ENCODE data around the gene PPP1R11.

Gene PPP1R11

DNA sequence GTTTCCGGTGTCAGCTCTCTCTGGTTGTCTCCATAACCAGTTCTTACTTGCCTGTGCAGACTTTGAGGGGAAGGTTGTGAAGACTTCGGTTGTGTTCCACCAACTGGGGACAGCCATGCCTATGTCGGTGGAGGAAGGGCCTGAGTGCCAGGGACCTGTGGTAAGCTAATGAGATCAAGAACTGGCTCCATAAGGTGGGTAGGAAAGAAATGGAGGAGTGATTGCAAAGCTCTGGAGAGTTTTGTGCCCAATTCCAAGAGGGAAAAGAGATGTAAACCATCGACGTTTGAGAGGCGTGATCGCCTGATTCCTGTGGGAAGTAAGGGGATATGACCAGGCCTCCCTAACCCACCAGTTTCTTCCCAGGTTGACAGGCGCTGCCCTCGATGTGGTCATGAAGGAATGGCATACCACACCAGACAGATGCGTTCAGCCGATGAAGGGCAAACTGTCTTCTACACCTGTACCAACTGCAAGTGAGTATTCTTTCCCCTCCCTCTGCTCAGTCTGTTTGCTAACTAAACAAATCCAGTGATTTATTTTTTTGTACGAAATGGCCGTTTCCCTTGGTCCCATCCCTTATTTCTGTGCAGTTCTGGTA lies 5.0 kb upstream of the PPP1R11 start:
- no peak for DNase-seq (ENCODE audit: low read depth)

DNA sequence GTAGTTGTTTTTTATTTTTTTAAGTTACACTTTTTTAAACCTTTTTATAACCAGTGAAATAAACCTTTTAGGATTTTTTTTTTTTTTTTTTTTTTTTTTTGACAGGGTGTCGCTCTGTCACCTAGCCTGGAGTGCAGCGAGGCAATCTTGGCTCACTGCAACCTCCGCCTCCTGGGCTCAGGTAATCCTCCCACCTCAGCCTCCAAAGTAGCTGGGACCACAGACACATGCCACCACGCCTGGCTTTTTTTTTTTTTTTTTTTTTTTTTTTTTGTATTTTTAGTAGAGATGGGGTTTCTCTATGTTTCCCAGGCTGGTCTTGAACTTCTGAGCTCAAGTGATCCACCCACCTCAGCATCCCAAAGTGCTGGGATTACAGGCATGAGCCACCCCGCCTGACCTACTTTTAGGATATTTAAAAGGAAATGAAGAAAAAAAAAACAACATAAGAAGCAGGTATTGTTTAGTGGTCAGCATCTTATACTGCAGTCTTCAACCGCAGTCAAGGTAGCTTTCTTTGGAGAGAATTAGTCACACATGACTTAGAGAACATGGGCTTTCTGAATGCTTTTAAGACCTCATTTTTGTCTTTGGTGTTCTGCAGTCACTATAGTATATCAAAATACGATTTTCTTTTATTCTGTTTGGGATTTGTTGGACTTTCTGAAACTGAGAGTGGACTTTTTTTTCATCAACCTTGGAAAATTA lies 4.4 kb upstream of the PPP1R11 start:
- DNase-seq (ENCODE audit: low read depth): no peak

DNA sequence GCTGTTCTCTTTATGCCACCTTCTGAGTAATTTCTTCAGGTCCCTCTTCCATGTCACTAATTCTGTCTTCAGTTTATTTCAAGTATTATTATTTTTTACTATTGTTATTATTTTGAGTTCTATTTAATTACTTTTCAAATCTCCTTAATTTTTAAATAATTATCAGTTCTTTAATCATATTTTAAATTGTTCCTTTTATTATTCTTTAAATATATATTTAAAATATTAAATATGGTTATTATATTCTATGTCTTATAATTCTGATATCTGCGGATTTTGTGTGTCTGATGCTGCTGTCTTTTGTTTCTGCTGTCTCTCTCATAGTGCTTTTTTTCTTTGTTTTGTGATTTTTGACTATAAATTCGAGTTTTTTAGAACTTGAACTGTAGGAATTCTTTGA lies 3.7 kb upstream of the PPP1R11 start:
- DNase-seq (ENCODE audit: low read depth): no peak

DNA sequence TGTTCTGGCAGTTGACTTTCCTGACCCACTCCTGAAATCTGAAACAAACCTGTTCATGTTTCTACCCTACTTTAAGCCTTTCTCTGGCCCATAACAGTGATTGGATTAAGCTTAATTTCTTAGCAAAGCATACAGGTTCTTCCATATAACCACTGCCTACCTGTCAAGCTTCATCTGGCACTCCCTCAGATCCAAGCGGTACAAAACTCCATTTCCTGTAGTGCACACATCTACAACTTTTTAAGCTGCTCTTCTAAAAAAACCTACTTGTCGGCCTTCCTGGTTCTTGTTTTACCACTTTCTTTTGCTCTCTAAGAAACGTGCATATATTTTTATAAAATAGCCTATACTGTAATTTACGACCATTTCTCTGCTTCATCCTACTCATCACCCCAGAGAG lies 916 bp upstream of the PPP1R11 start:
- no peak for DNase-seq (ENCODE audit: low read depth)

DNA sequence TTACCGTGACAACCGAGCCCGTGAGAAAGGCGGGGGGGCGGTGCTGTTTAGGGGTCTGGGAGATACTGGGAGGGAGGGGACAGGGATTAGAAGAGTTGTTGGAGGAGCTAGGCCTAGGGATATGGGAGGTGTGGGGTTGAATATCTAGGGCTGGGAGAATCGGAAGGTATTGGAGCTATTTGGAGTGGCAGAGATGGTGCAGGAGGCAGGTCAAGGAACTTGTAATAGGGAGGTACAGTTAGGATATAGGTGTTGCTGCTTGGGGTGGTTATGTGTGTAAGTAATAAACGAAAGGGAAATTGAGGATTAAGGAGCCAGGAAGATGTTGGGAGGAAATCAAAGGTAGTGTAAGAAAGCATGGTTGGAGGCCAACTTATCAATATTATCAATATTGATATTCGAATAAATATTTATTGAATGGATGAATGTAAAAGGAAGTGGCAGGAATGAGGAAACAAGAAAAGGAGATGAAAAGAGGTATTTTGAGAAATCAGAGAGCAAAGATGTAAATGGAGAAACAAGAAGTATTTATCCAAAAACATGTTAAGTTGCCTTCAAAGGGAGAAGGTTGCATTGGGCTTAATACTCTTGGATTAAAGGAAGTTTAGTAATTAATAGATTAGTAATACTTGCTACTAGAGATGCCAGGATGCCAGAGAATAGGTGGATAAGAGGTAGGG lies 602 bp downstream of the PPP1R11 start:
- DNase-seq (ENCODE audit: low read depth): no peak

DNA sequence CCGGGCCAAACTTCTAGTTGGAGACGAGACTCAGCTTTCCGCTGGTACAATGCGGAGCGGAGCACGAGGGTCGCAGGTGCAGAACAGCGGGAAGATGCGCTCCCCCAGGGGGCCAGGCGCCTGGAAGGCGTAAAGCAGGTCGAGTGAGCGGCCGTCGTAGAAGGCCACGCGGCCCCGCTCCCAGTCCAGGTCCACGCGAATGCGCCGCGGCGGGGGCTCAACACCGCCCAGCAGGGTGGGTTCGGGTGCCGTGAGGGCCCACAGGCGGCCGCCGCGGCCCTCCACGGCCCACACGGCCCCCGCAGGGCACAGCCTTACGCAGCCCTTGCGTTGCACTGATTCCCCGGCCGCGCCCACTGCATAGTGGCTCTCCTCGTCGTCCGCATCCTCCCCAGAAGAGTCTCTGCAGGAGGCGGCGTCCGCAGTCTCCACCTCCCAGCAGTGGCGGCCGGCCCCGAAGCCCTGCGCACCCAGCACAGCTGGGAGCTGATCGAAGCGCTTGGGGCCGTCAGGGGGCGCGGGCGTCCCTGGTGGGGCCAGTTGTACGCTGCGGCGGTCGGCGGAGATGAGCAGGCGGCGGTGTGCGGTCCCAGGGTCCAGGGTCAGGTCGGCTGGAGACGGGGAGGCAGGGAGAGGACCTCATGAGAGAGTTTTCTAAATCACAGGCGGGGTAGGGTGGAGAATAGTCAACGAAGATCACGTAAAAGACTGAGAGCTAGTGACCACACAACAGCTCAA lies 4.3 kb downstream of the PPP1R11 start:
- peak; percentile 35 for DNase-seq (ENCODE audit: low read depth)

DNA sequence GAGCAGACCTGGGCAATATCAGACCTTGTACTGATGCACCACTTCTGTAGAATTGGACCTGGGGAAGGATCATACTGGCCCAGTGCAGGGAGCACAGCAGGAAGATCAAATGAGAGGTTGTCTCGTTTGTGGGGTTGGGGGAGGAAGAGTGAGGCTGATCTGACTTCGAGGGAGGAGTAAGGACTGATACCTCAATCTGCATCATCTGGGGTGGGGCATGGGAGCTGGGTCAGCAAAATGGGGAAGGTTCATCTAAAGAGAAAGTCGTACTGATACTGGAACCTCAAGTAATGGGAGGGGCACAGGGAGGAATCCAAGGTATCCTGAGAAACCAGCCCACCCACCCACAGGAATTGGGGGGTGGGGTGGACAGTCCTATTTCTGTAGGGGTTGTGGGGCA lies 4.9 kb downstream of the PPP1R11 start:
- DNase-seq (ENCODE audit: low read depth): no peak

DNA sequence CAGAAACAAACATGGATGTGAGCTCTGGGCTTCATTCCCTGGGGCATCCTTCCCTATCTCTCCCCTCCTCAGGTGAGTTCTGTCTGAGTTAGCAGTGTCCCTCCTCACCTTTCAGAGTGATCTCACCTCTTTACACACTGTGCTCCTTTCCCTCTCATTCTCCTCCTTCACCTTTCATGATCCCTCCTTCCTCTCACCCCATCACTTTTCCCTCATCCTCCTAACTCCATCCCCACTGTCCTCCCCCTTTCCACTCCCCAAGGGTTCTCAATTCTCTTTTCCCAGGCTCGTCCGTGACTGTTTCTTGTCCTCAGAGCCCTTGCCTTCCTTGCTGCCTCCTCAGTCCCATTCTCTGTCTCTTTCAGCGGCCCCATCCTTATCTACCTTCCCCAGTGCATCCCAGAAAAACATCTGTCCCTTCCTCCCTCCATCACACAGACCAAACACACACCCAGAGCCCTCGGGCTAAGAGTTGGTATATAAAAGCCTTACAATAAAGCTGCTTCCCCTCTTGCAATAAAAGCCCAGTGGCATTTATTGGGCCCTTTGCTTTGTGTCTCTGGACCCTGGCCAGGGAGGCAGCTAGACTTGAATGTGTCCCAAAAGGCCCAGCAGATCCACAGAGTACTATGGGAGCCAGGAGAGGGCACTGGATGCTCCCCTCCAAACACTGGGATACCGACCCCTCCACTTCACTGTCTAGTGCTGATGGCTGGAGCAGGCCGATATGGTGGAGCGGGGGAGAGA lies 6.7 kb downstream of the PPP1R11 start:
- no peak for DNase-seq (ENCODE audit: low read depth)

DNA sequence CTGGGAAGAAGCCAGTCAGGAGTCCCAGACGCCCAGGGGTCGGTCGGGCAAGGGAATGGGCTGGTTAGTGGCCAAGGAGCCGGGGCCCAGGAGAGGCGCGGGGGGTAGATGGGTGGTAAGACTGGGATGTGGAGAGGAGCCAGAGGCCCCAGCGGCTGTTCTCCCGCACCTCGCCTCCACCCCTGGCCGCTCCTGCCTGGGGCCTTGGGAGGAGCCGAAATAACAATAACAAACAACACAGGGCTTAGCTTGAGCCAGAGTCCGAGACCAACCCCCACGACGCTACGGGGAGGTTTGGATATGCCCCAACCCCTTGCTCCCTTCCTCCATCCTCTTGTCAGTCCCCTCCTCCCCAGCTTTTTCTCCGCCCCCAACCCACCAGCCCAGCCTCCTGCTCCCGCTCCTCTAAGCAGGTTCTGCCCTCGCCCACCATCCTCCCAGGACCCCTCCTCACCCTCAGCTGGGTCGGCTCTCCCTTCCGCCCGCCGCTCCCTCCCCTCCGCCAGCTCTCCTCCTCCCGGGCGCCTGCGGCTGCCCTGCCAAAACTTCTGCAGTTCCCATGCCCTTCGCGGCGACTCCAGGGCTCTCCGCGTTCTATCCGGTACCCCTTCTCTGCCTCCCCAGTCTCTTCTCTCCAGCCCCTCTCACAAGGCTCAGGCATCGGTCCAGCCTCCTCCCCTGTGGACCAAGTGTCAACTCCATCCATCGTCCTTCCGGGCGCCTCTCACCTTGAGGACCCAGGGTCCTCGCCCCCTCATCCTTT lies 7.5 kb downstream of the PPP1R11 start:
- no peak for DNase-seq (ENCODE audit: low read depth)

DNA sequence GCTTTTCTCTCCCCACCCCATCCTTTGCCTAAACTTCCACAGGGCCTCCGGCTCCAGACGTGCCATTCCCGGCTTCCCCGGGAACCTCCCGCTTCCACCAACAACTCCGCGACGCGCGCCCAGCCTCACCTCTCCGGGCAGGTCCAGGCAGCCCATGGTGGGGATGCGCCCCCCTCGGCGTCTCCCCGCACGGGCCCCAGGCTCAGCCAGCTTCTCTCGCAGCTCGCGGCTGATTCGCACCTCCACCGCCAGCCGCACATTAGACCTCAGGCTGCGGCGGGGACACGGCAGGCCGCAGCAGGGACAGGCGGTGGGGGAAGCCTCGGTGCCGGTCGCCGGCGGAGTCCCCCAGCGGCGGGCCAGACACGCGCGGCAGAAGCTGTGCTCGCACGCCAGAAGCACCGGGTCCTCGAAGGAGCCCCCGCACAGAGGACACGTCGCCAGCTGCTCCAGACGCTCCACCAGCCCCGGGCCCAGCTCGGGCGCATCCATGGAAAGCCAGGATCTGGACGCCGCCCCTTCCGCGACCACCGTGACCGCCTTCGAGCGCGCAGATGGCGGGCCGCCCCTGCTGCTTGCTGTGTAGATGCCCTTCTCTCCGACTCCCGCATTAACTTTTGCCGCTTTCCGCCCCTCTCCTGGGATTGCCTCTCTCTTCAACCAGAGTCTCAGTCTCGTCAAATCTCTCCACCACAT lies 8.2 kb downstream of the PPP1R11 start, which contains the start of gene RNF39:
Gene RNF39, minus strand, starts transcription at position 676 of the 696 bp plus-strand sequence. Its CDS starts 184 bp downstream, at position 492.
- no peak for DNase-seq (ENCODE audit: low read depth)

DNA sequence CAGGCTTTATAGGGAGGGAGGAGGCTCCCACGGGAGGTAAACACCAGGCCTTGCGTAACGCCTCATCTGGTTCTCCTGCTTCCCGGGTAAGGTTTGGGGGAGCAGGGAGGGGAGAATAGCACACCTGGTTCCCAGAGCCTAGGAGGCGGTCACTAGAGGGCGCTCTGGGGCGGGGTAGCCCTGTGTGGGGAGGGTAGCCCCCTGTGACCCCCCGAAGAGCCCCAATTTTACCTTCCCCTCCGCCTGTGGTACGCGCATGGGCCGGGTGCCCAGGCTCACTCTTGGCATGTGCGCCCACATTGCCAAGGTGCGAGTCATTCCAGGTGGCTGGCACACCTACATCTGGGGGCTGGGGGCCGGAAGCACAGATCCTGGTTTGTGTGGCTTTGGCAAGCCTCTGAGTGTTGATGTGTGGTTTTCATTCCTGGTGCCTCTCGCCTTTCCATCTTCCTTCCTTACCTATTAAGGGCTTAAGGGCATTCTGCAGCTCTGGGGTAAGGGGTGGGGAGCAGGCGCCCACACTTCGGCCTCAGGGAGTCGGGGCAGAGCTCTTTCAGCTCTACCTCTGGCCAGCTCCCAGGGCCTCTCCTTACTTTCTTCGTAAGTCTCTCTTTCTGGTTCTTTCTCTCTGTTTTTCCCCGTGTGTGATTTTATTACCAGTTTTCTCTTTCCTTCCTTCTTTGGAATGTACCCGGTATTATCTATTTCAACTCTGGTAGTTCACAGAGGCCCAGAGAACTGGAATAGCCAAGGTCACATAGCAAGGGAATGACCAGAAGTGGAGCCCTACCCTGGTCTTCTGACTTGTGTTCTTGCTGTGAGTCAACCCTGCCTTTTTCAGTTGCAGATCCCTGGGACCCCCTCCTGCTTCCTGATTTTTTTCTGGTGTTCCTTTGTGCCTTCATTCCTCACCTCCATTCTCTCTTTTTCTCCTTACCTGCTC lies 9.1 kb downstream of the PPP1R11 start:
- DNase-seq (ENCODE audit: low read depth): peak; percentile 35

DNA sequence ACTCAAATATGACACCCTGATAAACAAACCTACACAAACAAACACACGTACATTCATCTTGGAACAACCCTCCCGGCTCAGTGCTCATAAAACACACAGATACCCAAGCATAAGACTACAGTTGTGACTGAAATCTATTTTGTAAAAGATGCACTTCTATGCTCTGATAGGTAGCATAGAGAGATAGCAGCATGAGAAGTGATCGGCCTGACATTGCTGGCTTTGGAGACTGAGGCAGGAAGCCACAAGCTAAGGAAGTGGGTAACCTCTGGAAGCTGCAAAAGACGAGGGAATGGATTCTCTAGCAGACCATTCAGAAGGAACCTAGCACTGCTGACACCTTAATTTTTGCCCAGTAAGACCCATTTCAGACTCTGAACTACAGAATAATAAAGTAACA lies 10.2 kb downstream of the PPP1R11 start:
- DNase-seq (ENCODE audit: low read depth): no peak

DNA sequence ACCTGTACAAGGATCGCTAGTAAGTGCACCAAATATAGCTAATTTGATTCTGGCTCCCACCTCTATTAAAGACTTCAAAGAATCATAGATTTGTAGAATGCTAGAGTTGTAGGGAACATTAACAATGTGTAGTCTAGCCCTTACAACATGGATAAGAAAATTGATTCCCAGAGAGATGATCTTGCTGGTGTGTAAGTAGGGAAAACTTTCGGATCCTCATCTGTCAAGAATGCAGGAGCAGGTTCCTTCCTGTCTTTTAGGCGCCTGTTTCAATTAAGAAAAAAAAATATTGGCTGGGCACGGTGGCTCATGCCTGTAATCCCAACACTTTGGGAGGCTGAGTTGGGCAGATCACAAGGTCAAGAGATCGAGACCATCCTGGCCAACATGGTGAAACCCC lies 20.9 kb downstream of the PPP1R11 start:
- no peak for DNase-seq (ENCODE audit: low read depth)

DNA sequence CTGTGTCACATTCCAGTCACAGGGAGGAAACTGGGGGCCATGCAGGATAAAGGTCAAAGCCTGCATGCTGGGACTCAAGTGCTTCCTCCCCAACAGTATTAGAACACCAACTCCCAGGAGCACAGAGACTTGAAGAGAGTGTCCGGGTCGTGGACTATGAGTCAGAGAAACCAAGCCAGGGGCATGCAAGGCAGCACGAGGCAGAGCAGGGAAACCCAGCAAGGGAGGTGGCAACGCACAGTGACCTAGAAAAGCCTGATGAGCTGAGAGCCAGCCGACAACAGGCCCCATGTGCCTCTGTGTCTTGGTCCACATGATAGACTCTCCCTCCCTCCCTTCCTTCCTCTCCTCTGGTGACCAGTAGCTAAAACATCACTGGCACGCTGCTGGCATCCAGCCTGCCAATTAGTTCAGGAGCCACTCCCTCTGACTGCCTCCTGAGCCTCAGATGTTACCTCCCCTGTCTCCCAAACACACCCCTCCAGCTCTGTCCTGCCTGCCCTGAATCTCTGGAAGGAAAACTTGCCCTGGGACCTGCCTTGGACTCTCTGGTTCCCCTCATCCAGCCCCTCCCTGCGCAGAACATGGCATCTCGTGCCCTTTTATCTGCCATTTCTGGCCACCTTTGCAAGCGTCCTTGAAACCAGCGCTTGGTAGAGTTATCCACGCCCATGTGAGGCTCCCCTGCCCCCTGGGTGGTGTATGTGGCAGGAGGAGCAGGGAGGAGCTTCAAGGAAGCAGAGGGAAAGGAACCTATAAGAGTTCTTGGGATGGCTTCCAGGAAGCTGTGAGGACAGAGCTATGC lies 24.8 kb downstream of the PPP1R11 start:
- peak; percentile 58 for DNase-seq (ENCODE audit: low read depth)

DNA sequence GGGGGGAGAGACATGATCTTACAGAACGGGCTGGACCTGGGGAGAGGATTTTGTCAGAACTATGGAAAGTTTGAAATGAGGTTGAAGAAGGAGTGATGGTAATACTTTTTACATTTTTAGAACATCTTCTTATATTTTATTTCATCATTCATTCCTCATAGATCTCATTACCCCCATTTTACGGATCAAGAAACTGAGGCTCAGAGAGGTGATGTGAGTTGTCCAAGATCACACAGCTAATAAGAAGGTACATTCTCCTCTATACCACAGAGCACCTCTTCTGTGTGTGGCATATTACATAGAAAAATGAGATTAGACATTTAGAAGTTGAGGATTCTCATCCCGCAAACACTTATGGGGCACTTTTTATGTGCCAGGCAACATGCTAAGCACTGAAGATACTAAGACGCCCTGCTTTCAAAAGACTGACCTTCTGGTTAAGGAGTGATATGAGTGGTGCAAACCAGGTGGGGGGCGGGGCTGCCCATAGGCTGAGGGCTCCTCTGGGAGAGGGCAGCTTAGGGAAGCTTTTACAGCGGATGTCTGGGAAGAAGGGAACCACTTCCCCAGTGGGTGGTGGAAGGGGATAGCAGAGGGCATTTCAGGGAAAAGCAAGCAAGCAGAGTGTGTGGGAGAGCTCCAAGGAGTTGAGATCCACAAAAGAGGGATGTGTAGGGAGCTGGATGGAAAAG lies 26.0 kb downstream of the PPP1R11 start:
- no peak for DNase-seq (ENCODE audit: low read depth)

DNA sequence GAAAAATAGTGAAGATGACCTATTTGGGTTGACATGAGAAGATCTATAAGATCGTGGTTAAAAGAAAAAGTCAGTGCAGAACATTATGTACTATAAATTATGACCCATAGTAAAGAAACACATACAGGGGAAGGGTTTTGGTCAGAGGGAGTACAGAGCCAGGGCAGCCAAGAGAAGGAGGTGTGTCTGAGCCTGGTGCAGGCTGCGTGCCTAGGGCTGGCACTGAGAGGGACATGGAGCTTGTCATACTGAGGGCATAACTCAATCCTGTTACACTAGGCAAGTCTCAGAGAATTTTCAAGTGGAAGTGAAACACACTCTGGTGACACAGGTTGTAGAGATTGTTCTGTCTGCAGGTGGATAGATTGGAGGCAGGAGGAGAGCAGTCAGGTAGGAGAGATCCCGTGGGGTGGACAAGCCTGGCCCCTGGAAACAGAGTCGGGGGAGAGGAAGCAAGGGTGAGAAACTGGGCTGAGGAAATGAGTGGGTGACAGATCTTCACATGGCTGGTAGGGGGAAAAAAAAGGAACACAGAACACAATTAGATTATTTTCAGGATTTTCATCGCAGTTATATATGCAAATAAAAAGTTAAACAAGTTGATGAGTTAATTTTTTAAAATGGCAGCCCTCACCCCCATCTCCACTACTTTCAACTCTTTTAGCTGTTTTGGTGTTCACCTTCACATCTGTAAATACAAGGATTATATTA lies 27.1 kb downstream of the PPP1R11 start:
- DNase-seq (ENCODE audit: low read depth): no peak

DNA sequence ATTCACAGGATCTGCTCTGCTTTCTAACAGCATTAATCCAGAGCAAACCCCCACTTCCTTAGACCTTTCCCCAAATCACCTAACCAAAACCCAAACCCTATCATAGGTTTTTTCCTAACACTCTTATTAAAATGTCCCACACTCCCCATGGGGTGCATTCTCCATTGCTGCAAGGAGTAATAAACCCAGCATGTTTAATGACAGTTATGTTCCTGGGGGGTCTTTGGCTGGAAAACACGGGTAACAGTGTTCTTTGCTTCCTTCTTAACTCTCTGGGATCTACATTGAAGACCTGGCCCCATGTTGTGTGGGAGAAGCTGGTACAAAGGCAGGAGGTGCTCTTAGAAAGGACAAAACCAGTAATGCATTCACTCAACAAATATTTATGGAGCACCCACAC lies 29.8 kb downstream of the PPP1R11 start:
- DNase-seq (ENCODE audit: low read depth): no peak

All from amniotic epithelial cell (primary cell).